ENCODE measurements around the gene PHF20.

DNA sequence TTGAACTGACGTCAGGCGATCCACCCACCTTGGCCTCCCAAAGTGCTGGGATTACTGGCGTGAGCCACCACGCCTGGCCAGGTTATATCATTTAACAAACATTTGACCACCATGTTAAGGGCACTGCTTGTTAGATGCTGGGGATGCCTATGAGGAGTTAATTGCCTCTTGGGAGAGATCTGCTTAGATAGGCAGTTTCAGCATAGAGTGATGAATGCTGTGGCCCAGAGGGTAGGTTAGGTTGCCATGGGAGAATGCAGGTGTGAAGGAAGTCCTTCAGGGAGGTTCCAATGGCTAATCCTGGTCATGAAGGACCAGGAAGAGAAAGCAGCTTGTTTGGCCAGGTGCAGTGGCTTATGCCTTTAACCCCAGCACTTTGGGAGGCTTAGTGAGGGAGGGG lies 17.0 kb downstream of the PHF20 start:
- TF ChIP-seq CTCF (IDR thresholded peaks at IDR 0.05; ENCODE audit: low read length): no peak
- TF ChIP-seq EZH2 (optimal IDR thresholded peaks at IDR 0.05; ENCODE audit: low read depth, low read length): no peak
